HG03280 (cell line): ENCODE results near the gene DCLRE1A.

Experiments used
- ATAC-seq: cut with Tn5 transposase; IDR thresholded peaks from one replicate; pipeline ENCODE4 v1.9.1; 2021; ENCODE audit warnings: mild to moderate bottlenecking, moderate library complexity; ENCODE audit not compliant: unreplicated experiment

Gene DCLRE1A

DNA sequence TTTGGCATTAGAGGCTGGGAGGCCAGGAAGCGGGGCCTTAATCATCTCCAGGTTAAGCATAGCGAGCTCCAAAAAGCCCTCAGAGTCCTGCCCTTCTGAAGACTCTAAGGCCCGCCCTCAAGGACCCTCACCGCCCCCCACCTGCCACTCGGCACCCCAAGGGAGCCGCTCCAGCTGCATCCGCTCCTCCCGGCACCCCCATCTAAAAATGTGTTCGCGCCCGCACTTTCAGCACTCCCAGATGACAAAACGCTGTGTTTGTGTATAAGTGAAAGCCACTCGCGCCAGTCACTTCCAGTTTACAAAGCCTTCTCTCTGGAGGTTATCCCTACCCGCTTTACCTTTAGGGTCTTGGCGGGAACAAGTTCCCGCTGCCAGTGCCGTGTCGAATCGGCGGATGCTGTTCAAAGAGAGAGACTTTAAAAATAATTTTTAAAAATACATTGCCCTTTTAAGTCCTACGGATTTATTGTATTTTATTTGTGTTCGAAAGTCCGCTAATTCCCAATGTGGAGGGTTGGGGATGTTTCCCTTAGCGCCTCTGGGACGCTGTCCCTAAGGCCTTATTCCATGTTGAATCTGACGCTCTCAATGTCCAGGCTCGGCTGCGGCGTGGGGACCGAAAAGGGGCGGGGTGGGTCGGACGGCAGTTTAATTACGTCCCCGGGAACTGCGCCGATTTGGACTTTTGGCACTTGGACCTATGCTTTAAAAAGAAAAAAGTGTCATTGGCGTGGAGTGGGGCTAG lies at the start of gene DCLRE1A, which contains the start of gene NHLRC2:
Gene DCLRE1A, minus strand, starts transcription at position 70 of the 748 bp plus-strand sequence. CDS start 900 bp downstream, outside the sequence.
Gene NHLRC2, plus strand, starts transcription at position 649 of the 748 bp plus-strand sequence. CDS start 212 bp downstream, outside the sequence.
- peak; percentile 55 for ATAC-seq

- ATAC-seq, result no peak
Observed at GRCh38 chr10:113899952-113900598, 46.2 kb upstream of the DCLRE1A start.

DNA sequence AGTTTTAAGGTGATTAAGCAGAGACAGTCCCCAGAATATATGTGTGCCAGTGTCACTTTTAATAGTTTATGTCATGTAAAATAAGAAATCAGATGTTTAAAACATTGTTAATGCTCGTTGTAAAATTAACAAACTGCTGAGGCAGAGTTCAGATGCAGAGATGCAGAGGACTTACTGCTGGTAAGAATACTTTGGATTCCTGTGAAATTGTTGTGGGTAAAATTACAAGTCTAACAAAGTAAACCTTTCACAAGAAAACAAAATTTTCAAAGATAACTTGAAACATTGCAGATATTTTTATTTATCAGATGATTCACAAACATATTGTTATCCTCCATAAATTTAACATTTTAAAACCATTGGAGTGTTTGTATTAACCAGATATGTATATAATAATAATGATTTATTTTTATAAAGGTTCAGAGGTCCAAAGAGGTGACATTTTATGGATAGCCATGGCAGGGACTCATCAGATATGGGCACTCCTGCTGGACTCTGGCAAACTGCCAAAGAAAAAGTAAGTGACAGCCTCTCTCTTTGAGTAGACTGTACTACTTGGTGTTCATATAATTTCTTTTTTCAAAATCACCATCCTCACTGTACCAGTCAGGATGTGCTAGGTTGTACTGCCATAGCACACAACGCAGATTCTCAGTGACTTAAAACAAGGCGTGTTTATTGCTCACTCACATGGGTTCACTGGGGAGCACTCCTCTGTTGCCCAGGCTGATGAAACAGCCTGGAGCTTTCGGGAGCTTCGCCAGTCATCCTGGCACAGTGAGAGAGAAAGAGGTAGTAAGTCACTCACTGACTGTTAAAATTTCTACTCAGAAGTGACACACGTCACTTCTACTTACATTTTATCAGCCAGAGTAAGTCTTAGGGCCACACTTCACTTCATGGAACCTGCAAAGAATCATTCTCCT lies 44.1 kb upstream of the DCLRE1A start:
- ATAC-seq, result no peak

DNA sequence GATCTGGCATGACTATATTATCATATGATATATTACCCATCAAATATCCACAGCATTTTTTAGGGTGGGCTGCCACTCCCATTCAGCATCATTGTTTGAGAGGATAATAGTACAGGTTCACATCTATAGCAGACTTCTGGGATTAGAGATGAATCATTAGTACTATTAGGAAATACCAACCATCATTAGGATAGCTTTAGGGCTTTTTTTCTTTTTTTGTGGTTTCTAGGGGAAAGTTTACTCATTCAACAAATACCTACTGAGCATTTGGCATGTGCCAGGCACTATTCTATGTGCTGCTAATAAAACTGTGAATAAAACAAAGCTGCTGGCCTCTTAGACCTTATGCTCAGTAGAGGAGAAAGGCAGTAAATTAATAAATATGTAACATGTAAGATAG lies 41.1 kb upstream of the DCLRE1A start:
- ATAC-seq, result no peak

- no peak for ATAC-seq
Observed at GRCh38 chr10:113894581-113894980, 40.7 kb upstream of the DCLRE1A start.

GRCh38 chr10:113893570-113893969 lies 39.7 kb upstream of the DCLRE1A start:
- no peak for ATAC-seq

GRCh38 chr10:113891476-113891875 lies 37.6 kb upstream of the DCLRE1A start:
- ATAC-seq, result no peak

DNA sequence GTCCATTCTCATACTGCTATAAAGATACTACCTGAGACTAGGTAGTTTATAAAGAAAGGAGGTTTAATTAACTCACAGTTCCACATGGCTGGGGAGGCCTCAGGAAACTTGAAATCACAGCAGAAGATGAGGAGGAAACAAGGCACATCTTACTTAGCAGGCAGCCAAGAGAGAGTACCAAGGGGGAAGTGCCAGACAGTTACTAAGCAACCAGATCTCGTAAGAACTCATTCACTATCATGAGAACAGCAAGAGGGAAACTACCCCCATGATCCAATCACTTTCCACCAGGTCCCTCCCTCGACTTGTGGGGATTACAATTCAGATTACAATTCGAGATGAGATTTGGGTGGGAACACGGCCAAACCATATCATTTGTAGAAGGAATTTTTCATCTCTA lies 36.9 kb upstream of the DCLRE1A start:
- no peak for ATAC-seq

DNA sequence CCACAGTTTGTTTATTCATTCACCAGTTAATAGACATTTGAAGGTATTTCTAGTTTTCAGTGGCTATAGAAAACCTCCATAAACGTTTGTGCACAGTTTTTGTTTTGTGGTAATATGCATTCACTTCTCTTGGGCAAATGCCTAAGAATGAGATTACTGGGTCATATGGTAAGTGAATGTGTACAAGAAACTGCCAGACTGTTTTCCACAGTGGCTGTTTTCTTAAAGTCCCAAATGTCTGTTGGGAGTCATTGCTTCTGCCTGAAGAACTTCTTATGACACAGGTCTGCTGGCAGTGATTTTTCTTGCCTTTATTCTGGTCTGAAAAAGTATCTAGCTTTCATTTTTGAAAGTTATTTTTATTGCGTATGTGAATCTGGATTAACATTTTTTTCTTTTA lies 36.0 kb upstream of the DCLRE1A start:
- ATAC-seq, result no peak

DNA sequence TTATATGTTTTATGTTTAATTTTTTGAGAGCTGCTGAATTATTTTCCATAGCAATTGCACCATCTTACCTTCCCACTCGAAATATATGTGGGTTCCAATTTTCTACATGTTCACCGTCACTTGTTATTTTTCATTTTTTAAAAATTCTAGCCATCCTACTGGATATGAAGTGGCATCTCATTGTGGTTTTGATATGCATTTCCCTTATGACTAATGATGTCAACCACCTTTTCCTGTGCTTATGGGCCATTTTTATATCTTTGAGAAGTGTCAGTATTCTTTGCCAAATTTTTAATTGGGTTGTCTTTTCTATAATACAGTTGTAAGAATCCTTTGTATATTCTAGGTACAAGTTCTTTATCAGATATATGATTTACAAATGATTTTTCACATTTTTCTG lies 28.4 kb upstream of the DCLRE1A start:
- no peak for ATAC-seq

DNA sequence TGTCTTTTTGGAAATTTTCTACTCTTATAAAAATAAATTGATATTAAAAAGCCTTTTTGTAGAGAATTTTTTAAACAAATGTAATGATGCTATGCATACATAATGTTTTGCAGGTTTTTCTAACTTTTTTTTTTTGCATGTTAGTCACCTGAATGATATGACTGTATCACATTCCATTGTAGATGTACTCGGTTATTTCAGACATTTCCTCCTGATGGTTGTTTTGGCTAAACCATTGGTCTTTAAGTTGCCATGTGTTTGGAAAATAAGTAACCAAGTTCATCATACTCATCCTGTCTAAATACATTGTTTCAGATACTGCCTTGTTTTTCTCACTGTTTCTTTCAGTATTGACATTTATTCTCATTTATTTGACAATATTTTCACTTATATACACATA lies 26.4 kb upstream of the DCLRE1A start:
- no peak for ATAC-seq

- peak; percentile 75 for ATAC-seq
Observed at GRCh38 chr10:113879691-113880090, 25.8 kb upstream of the DCLRE1A start.

DNA sequence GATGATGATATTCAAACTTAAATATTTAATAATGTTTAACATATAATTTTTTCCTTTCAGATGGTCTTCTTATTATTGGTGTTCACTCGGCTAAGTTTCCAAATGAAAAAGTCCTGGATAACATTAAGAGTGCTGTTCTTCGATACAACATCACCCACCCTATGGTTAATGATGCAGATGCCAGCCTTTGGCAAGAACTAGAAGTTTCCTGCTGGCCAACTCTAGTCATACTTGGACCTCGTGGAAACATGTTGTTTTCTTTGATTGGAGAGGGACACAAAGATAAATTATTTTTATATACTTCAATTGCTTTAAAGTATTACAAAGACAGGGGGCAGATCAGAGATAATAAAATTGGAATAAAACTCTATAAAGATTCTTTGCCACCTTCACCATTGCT lies 22.6 kb upstream of the DCLRE1A start:
- ATAC-seq, result no peak

DNA sequence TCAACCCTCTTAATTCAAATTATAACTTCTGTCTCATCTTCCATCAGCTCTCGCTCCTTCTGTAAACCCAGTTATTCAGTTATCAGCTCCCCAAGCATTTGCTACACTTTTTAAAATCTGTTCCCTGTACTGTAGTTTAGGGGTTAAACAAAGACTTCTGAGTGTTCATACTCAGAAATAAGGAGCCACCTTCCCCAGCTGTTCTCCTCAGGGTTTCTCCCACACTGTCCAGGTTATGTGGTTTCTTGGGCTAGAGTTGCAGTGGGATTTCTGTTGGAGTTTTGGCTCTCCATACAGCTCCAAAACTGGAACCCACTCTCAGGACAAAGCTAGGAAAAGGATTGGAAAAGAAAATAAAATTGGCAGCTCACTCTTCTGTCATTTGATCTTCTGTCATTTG lies 21.3 kb upstream of the DCLRE1A start:
- no peak for ATAC-seq

GRCh38 chr10:113872139-113873030 lies 18.5 kb upstream of the DCLRE1A start:
- no peak for ATAC-seq

GRCh38 chr10:113869789-113870188 lies 15.9 kb upstream of the DCLRE1A start:
- no peak for ATAC-seq

DNA sequence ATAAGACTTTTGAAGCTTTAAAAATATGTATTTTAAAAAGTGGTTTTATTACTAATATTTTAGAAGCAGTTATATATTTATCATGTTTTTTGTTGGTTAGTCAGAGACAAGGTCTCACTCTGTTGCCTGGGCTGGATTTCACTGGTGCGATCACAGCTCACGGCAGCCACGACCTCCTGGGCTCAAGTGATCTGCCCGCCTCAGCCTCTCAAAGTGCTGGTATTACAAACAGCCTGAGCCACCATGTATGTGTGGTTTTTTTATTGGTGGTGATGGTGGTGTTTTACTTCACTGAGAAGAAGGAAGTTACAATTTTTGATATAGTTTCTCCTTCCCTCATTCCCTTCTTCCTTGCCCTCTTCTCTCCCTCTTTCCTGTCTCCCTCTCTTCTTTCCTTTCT lies 14.0 kb upstream of the DCLRE1A start:
- ATAC-seq, result no peak

DNA sequence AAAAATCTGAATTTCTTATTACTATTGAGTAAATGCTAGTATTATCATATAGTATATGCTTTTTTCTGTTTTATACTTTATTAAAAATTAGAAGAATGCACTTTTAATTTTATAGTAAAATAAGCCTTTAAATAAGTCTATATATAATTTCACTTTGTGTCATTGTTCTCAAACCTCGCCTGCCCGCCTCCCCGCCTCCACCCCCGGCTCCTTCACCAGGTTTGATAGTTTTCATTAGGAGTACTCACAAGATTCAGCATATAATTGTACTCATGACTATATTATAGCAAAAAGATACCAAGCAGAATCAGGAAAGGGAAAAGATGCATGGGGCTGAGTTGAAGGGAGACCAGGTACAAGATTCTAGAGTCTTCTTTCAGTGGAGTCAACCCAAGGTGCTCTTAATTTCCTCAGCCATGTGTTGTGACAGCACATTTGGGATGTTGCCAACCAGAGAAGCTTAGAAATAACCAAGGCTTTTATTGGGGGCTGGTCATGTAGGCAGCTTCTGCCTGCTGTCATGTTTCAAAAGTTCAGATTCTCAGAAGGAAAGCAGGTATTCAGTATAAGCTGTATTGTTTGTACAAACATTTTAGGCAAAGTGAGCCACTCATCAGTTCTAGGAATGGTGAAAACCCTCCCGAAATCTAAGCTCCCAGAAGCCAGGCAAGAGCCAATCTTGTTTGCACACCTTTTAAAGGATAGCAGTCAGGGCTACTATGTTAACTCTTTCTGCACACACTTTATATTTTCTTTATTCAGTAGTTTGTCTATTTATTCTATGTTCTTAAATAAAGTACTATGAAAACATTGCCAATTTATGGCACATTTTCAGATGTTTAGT lies 12.9 kb upstream of the DCLRE1A start:
- ATAC-seq, result no peak

DNA sequence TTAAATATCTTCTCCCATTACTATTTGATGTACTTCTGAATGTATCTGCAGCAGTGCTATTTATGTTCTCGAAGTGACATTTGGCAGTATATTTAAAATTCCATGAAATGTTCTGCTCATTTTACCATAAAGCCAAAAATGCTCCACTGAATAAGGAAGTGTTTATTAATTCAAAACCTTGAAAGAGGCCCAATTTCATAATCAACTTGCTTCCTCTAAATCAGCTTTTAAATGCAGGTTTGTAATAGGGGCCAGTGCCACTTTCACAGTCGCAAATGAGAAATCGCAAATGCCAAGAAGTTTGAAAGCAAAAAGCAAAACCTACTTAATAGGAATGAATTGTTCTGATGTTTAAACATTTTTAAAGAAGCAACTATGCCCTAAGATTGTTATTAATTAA lies 12.0 kb upstream of the DCLRE1A start:
- ATAC-seq, result no peak
